WI38 (cell line): ENCODE measurements around the gene TLR5.

Source experiments
- H3K4me3 ChIP-seq: 2 replicates; pipeline ENCODE4 v1.5.1; 2011; ENCODE audit warnings: low read depth, mild to moderate bottlenecking, control low read depth, low read length
- CTCF ChIP-seq: IDR thresholded peaks from 2 replicates; pipeline ENCODE4 v1.5.1; 2012; ENCODE audit warnings: low read depth, mild to moderate bottlenecking, control low read depth, low read length

The TLR5 gene

GRCh38 chr1:223081181-223081994, 61.7 kb downstream of the TLR5 start:
- peak overlapping the region; percentile 36 for H3K4me3 ChIP-seq

GRCh38 chr1:223079498-223079897, 63.5 kb downstream of the TLR5 start:
- H3K4me3 ChIP-seq, result no peak overlapping the region
- no peak for TF ChIP-seq CTCF

More at GRCh38 chr1:223081181-223081994, 61.7 kb downstream of the TLR5 start:
- peak; percentile 73 for TF ChIP-seq CTCF

GRCh38 chr1:223077247-223077833, 65.7 kb downstream of the TLR5 start:
- TF ChIP-seq CTCF, result no peak
- no peak overlapping the region for H3K4me3 ChIP-seq

- TF ChIP-seq CTCF, result no peak
- no peak overlapping the region for H3K4me3 ChIP-seq
These were observed 66.7 kb downstream of the TLR5 start for GRCh38 chr1:223076362-223076761.

- H3K4me3 ChIP-seq, result no peak overlapping the region
- no peak for TF ChIP-seq CTCF
These were observed 67.2 kb downstream of the TLR5 start for GRCh38 chr1:223075834-223076233.

- no peak overlapping the region for H3K4me3 ChIP-seq
- no peak for TF ChIP-seq CTCF
These were observed 68.4 kb downstream of the TLR5 start for GRCh38 chr1:223074445-223075300.
